Thymus (tissue), 11 donors: ENCODE measurements around the gene ZNF229. TPM values are rescaled to one million over a fixed set of nuclear protein-coding genes. Genes with fewer than 3 reads are reported as not detected.
"Not testable (repeated sequence)": the region's sequence is repeated elsewhere in the genome, so short reads cannot be mapped to it uniquely, and the experiment has no call there.

ENCODE experiments used
- DNase-seq, 9 donors: peaks; one replicate each; pipeline ENCODE4 v3.0.0-alpha.2; 2013; ENCODE audit warnings: low spot score in 9 of 9, low read depth in 6 of 9, missing footprints in 1 of 9
- H3K27ac ChIP-seq, 2 donors: one replicate each; pipeline ENCODE4 v1.5.1; 2013; ENCODE audit warnings: control low read depth in 1 of 2, low read depth in 1 of 2, low read length in 1 of 2, mild to moderate bottlenecking in 1 of 2, moderate library complexity in 1 of 2
- H3K27me3 ChIP-seq, 2 donors: one replicate each; pipeline ENCODE4 v1.5.1; 2013; ENCODE audit warnings: low read length in 1 of 2; ENCODE audit not compliant: control insufficient read depth in 2 of 2, insufficient read depth in 1 of 2
- H3K36me3 ChIP-seq, 2 donors: one replicate each; pipeline ENCODE4 v1.5.1; 2013; ENCODE audit warnings: low read length in 1 of 2, mild to moderate bottlenecking in 1 of 2, moderate library complexity in 1 of 2; ENCODE audit not compliant: control insufficient read depth in 2 of 2, insufficient read depth in 2 of 2
- H3K4me1 ChIP-seq, 2 donors: one replicate each; pipeline ENCODE4 v1.5.1; 2013; ENCODE audit warnings: low read length in 2 of 2; ENCODE audit not compliant: control insufficient read depth in 2 of 2, insufficient read depth in 2 of 2
- H3K4me3 ChIP-seq, 2 donors: one replicate each; pipeline ENCODE4 v1.5.1; 2013; ENCODE audit warnings: low read length in 2 of 2, control low read depth in 1 of 2, mild to moderate bottlenecking in 1 of 2
- H3K9me3 ChIP-seq, 2 donors: one replicate each; pipeline ENCODE4 v1.5.1; 2013; ENCODE audit warnings: low read length in 1 of 2, mild to moderate bottlenecking in 1 of 2; ENCODE audit not compliant: control insufficient read depth in 2 of 2, insufficient read depth in 1 of 2
- WGBS: extraction: QIAGEN DNeasy Blood & Tissue Kit; methylation state at CpG from one replicate; pipeline ENCODE4 v1.1.7; 2013; 5-methylcytosine and 5-hydroxymethylcytosine counted together
- polyA plus RNA-seq: library from polyadenylated mRNA; stranded (reverse); fragments of 200-250 nt; gene quantifications from one replicate; pipeline ENCODE4 v1.2.3, GENCODE V29; 2013
- total RNA-seq: library from RNA; stranded (reverse); fragments of 120-200 nt; gene quantifications from one replicate; pipeline ENCODE4 v1.2.4, GENCODE V29; 2013
- donor health status: healthy.

Gene ZNF229
- total and polyA plus RNA-seq, 2 donors = 1.5 to 4.7 TPM

GRCh38 chr19:44451687-44452086, 3.4 kb upstream of the ZNF229 start:
- DNase-seq = no peak
- Histone ChIP-seq H3K27ac (no peak overlapping the region), H3K27me3 (no peaks in the 10 kb centered on the region), H3K9me3 (peaks cover 7 to 33% of the 10 kb centered on the region in 2 donors), H3K36me3 (no peaks in the 10 kb centered on the region), H3K4me1 (peaks cover 3 to 9% of the 10 kb centered on the region in 2 donors), H3K4me3 (no peak overlapping the region)
- 95% methylated on average over 18 of the region's 18 CpGs for WGBS

- Histone ChIP-seq H3K27ac (no peak overlapping the region), H3K4me3 (no peak overlapping the region), H3K36me3 (no peaks in the 10 kb centered on the region), H3K4me1 (no peaks in the 10 kb centered on the region), H3K9me3 (peaks cover 0 to 6% of the 10 kb centered on the region in 2 donors), H3K27me3 (no peaks in the 10 kb centered on the region)
- DNase-seq = no peak
- WGBS = 97% methylated on average over 3 of the region's 3 CpGs
Observed at GRCh38 chr19:44438441-44438840, 9.8 kb downstream of the ZNF229 start.

GRCh38 chr19:44435441-44435840, 12.8 kb downstream of the ZNF229 start:
- H3K9me3 ChIP-seq = peaks cover 0 to 6% of the 10 kb centered on the region in 2 donors
- no peaks in the 10 kb centered on the region for H3K4me1 ChIP-seq
- H3K27me3 ChIP-seq = no peaks in the 10 kb centered on the region
- WGBS = over 99% methylated on average over 2 of the region's 2 CpGs
- H3K36me3 ChIP-seq = peaks cover 0 to 3% of the 10 kb centered on the region in 2 donors
- no peak for DNase-seq
- H3K4me3 ChIP-seq = no peak overlapping the region
- H3K27ac ChIP-seq = no peak overlapping the region

GRCh38 chr19:44430956-44431355, 17.3 kb downstream of the ZNF229 start:
- Histone ChIP-seq H3K27ac (no peak overlapping the region), H3K36me3 (peaks cover 0 to 6% of the 10 kb centered on the region in 2 donors)

GRCh38 chr19:44415553-44415952, 32.7 kb downstream of the ZNF229 start:
- H3K9me3 ChIP-seq, H3K4me1 ChIP-seq, H3K27me3 ChIP-seq, H3K27ac ChIP-seq, DNase-seq, H3K4me3 ChIP-seq, H3K36me3 ChIP-seq: not testable (repeated sequence)
- 96% methylated on average over 8 of the region's 15 CpGs for WGBS

More at GRCh38 chr19:44430956-44431355, 17.3 kb downstream of the ZNF229 start:
- Histone ChIP-seq H3K4me3 (no peak overlapping the region), H3K9me3 (peaks cover 6 to 12% of the 10 kb centered on the region in 2 donors), H3K4me1 (no peaks in the 10 kb centered on the region), H3K27me3 (no peaks in the 10 kb centered on the region)
- 94% methylated on average over 1 of the region's 1 CpG for WGBS
- no peak for DNase-seq

- Histone ChIP-seq H3K9me3 (no peaks in the 10 kb centered on the region), H3K36me3 (no peaks in the 10 kb centered on the region), H3K27me3 (no peaks in the 10 kb centered on the region), H3K4me3 (peak within 1 kb of the TSS; percentile 50 to 62), H3K4me1 (peaks cover 0 to 3% of the 10 kb centered on the region in 2 donors), H3K27ac (no peak within 1 kb of the TSS)
- DNase-seq = peak; percentile 58 to 90 (median 68)
- WGBS = 8% methylated on average over 43 of the region's 43 CpGs
Observed at GRCh38 chr19:44401139-44402115, 46.8 kb downstream of the ZNF229 start, which contains the start of gene ZNF285. Gene ZNF285, minus strand, starts transcription at chr19:44401608. Its CDS starts 4,395 bp downstream, at chr19:44397213.

- H3K4me3 ChIP-seq, H3K4me1 ChIP-seq, H3K27me3 ChIP-seq, H3K36me3 ChIP-seq, DNase-seq, H3K27ac ChIP-seq, H3K9me3 ChIP-seq: not testable (repeated sequence)
- 96% methylated on average over 4 of the region's 4 CpGs for WGBS
Observed at GRCh38 chr19:44389268-44389667, 59.0 kb downstream of the ZNF229 start.

Other genes starting within 250 kb of the ZNF229 start
- gene ZNF227, start 235.9 kb downstream of the ZNF229 start, total RNA-seq = 23.8 TPM
- 10.7 TPM for gene ZNF227, start 235.9 kb downstream of the ZNF229 start, polyA plus RNA-seq
- 2.1 TPM for gene ZNF233, start 188.6 kb downstream of the ZNF229 start, total RNA-seq
- gene ZNF233, start 188.6 kb downstream of the ZNF229 start, polyA plus RNA-seq = 1.7 TPM
- 7.1 TPM for gene ZNF235, start 143.4 kb downstream of the ZNF229 start, total RNA-seq
- 7.7 TPM for gene ZNF235, start 143.4 kb downstream of the ZNF229 start, polyA plus RNA-seq
- gene ZNF112, start 91.8 kb downstream of the ZNF229 start, total RNA-seq = 3.1 TPM
- gene ZNF112, start 91.8 kb downstream of the ZNF229 start, polyA plus RNA-seq = 1.3 TPM
- 4.9 TPM for gene ZNF285, start 46.9 kb downstream of the ZNF229 start, total RNA-seq
- gene ZNF285, start 46.9 kb downstream of the ZNF229 start, polyA plus RNA-seq = 2.1 TPM
- 11.6 TPM for gene ZNF180, start 52.0 kb upstream of the ZNF229 start, total RNA-seq
- gene ZNF180, start 52.0 kb upstream of the ZNF229 start, polyA plus RNA-seq = 8.3 TPM
- gene CEACAM20, start 81.2 kb upstream of the ZNF229 start, total RNA-seq = 0.05 TPM
- gene CEACAM20, start 81.2 kb upstream of the ZNF229 start, polyA plus RNA-seq = 0.05 TPM
- 0.05 TPM for gene IGSF23, start 165.1 kb upstream of the ZNF229 start, total RNA-seq
- 0.14 TPM for gene IGSF23, start 165.1 kb upstream of the ZNF229 start, polyA plus RNA-seq
- 5.6 TPM for gene PVR, start 195.4 kb upstream of the ZNF229 start, total RNA-seq
- gene PVR, start 195.4 kb upstream of the ZNF229 start, polyA plus RNA-seq = 7.8 TPM
- gene CEACAM19, start 223.0 kb upstream of the ZNF229 start, total RNA-seq = 0.28 TPM
- gene CEACAM19, start 223.0 kb upstream of the ZNF229 start, polyA plus RNA-seq = 3.5 TPM